Naive B cell (primary cell): Measurements from ENCODE around the gene WFDC9. TPM values are rescaled to one million over a fixed set of nuclear protein-coding genes. Genes with fewer than 3 reads are reported as not detected.
"Not testable (repeated sequence)": the region's sequence is repeated elsewhere in the genome, so short reads cannot be mapped to it uniquely, and the experiment has no call there.

Source experiments
- ATAC-seq, 2 donors: fragments of 150-1000 bp; cut with Tn5 transposase; 2 replicates each; pipeline ENCODE4 v1.10.0; 2021; ENCODE audit warnings: low read depth in 2 of 2, mild to moderate bottlenecking in 2 of 2, moderate library complexity in 2 of 2
- DNase-seq: peaks from one replicate; pipeline ENCODE4 v3.0.0; 2022
- H3K27ac Mint-ChIP-seq, 6 donors: one replicate each; pipeline ENCODE4 v1.8.0; 2020 to 2022; ENCODE audit warnings: mild to moderate bottlenecking in 6 of 6, mixed read lengths in 6 of 6, moderate library complexity in 5 of 6, inconsistent platforms in 2 of 6
- H3K27me3 Mint-ChIP-seq, 3 donors: one replicate each; pipeline ENCODE4 v1.8.0; 2021 to 2022; ENCODE audit warnings: mixed read lengths in 3 of 3, mild to moderate bottlenecking in 1 of 3
- H3K36me3 Mint-ChIP-seq, 2 donors: one replicate each; pipeline ENCODE4 v1.8.0; 2020 to 2022; ENCODE audit warnings: mixed read lengths in 2 of 2, inconsistent platforms in 1 of 2, mild to moderate bottlenecking in 1 of 2
- H3K4me1 Mint-ChIP-seq, 3 donors: one replicate each; pipeline ENCODE4 v1.8.0; 2020 to 2022; ENCODE audit warnings: mixed read lengths in 3 of 3, inconsistent platforms in 1 of 3, mild to moderate bottlenecking in 1 of 3, moderate library complexity in 1 of 3
- H3K4me3 Mint-ChIP-seq, 8 donors: one replicate each; pipeline ENCODE4 v1.8.0; 2020 to 2022; ENCODE audit warnings: mild to moderate bottlenecking in 8 of 8, mixed read lengths in 8 of 8, moderate library complexity in 8 of 8, inconsistent platforms in 2 of 8
- H3K9me3 Mint-ChIP-seq, 7 donors: one replicate each; pipeline ENCODE4 v1.8.0; 2020 to 2022; ENCODE audit warnings: mixed read lengths in 7 of 7, mild to moderate bottlenecking in 5 of 7, inconsistent platforms in 2 of 7, moderate library complexity in 1 of 7
- polyA plus RNA-seq, 6 donors: library from polyadenylated mRNA; unstranded; fragments of 300-500 nt; fragmentation: Illumina TruSeq; gene quantifications; one replicate each; pipeline ENCODE4 v1.2.3, GENCODE V29; 2021; ENCODE audit warnings: low read depth in 6 of 6

Gene WFDC9
- polyA plus RNA-seq, 6 donors from 2014 or later = not detected

- Mint-ChIP-seq H3K27ac (no peak overlapping the region), H3K27me3 (peaks cover 17 to 35% (median 22%) of the 10 kb centered on the region in 3 donors), H3K9me3 (peaks cover 0 to 3% (median 0%) of the 10 kb centered on the region in 7 donors), H3K4me1 (no peaks in the 10 kb centered on the region), H3K4me3 (no peak overlapping the region), H3K36me3 (no peaks in the 10 kb centered on the region)
- DNase-seq (no peak), ATAC-seq (no peak)
These were observed 47.6 kb downstream of the WFDC9 start for GRCh38 chr20:45583502-45583901.

- ATAC-seq = no peak
- no peak for DNase-seq
- Mint-ChIP-seq H3K27me3 (peaks cover 17 to 27% (median 22%) of the 10 kb centered on the region in 3 donors), H3K36me3 (no peaks in the 10 kb centered on the region), H3K27ac (peak overlapping the region in 1 of 6 donors; percentile 24), H3K9me3 (peaks cover 0 to 3% (median 0%) of the 10 kb centered on the region in 7 donors), H3K4me1 (no peaks in the 10 kb centered on the region), H3K4me3 (no peak overlapping the region)
These were observed 49.4 kb downstream of the WFDC9 start for GRCh38 chr20:45581702-45582101.

- peaks cover 0 to 3% (median 0%) of the 10 kb centered on the region in 7 donors for H3K9me3 Mint-ChIP-seq
- no peak for ATAC-seq
- H3K36me3 Mint-ChIP-seq = no peaks in the 10 kb centered on the region
- no peak within 1 kb of the TSS for H3K27ac Mint-ChIP-seq
- no peak for DNase-seq
- H3K4me1 Mint-ChIP-seq = no peaks in the 10 kb centered on the region
- H3K27me3 Mint-ChIP-seq = peaks cover 22 to 39% (median 27%) of the 10 kb centered on the region in 3 donors
- H3K4me3 Mint-ChIP-seq = no peak within 1 kb of the TSS
These were observed 51.9 kb downstream of the WFDC9 start, which contains the start of gene WFDC8 for GRCh38 chr20:45579184-45579583. Gene WFDC8 (minus strand): TSS chr20:45579284. CDS start chr20:45579247, 37 bp downstream.

- no peak for ATAC-seq
- no peak overlapping the region for H3K27ac Mint-ChIP-seq
These were observed 52.9 kb downstream of the WFDC9 start for GRCh38 chr20:45578231-45578630.

GRCh38 chr20:45576995-45577394 is 54.1 kb downstream of the WFDC9 start:
- H3K4me3 Mint-ChIP-seq = no peak overlapping the region
- peaks cover 32 to 50% (median 33%) of the 10 kb centered on the region in 3 donors for H3K27me3 Mint-ChIP-seq
- no peak for ATAC-seq
- no peak overlapping the region for H3K27ac Mint-ChIP-seq
- peaks cover 0 to 3% (median 0%) of the 10 kb centered on the region in 7 donors for H3K9me3 Mint-ChIP-seq
- H3K36me3 Mint-ChIP-seq = no peaks in the 10 kb centered on the region
- no peak for DNase-seq
- H3K4me1 Mint-ChIP-seq = no peaks in the 10 kb centered on the region

More at GRCh38 chr20:45578231-45578630, 52.9 kb downstream of the WFDC9 start:
- H3K27me3 Mint-ChIP-seq = peaks cover 27 to 46% (median 27%) of the 10 kb centered on the region in 3 donors
- no peak overlapping the region for H3K4me3 Mint-ChIP-seq
- no peak for DNase-seq
- peaks cover 0 to 3% (median 0%) of the 10 kb centered on the region in 7 donors for H3K9me3 Mint-ChIP-seq
- H3K4me1 Mint-ChIP-seq = no peaks in the 10 kb centered on the region
- no peaks in the 10 kb centered on the region for H3K36me3 Mint-ChIP-seq

- no peak for ATAC-seq
- Mint-ChIP-seq H3K9me3 (peaks cover 0 to 3% (median 0%) of the 10 kb centered on the region in 7 donors), H3K27ac (no peak overlapping the region), H3K36me3 (no peaks in the 10 kb centered on the region), H3K4me1 (no peaks in the 10 kb centered on the region), H3K4me3 (no peak overlapping the region), H3K27me3 (peaks cover 36 to 54% (median 40%) of the 10 kb centered on the region in 3 donors)
- no peak for DNase-seq
These were observed 55.2 kb downstream of the WFDC9 start for GRCh38 chr20:45575931-45576330.

GRCh38 chr20:45569650-45570049 is 61.4 kb downstream of the WFDC9 start:
- not testable (repeated sequence) for ATAC-seq, DNase-seq, H3K36me3 Mint-ChIP-seq, H3K27ac Mint-ChIP-seq, H3K4me3 Mint-ChIP-seq, H3K4me1 Mint-ChIP-seq, H3K9me3 Mint-ChIP-seq
- peaks cover 10 to 27% (median 25%) of the 10 kb centered on the region in 3 donors for H3K27me3 Mint-ChIP-seq

GRCh38 chr20:45564760-45565276 is 66.3 kb downstream of the WFDC9 start:
- Mint-ChIP-seq H3K4me1 (no peaks in the 10 kb centered on the region), H3K4me3 (no peak overlapping the region), H3K36me3 (peaks cover 0 to 3% of the 10 kb centered on the region in 2 donors), H3K9me3 (peaks cover 0 to 4% (median 1%) of the 10 kb centered on the region in 7 donors), H3K27me3 (peaks cover 25 to 35% (median 31%) of the 10 kb centered on the region in 3 donors), H3K27ac (no peak overlapping the region)
- DNase-seq (no peak), ATAC-seq (no peak)

Other genes starting within 250 kb of the WFDC9 start
- gene DBNDD2, start 223.0 kb downstream of the WFDC9 start, polyA plus RNA-seq = 1 to 10 TPM; 1.1 to 3.3 (median 2.1) TPM
- 100 to 1,000 TPM in 1 of 6 donors, 10 to 100 TPM in 5; 62.0 to 113 (median 77.9) TPM for gene PIGT, start 215.1 kb downstream of the WFDC9 start, polyA plus RNA-seq
- gene WFDC2, start 161.5 kb downstream of the WFDC9 start, polyA plus RNA-seq = not detected
- not detected for gene SPINT3, start 115.7 kb downstream of the WFDC9 start, polyA plus RNA-seq
- not detected for gene WFDC6, start 91.8 kb downstream of the WFDC9 start, polyA plus RNA-seq
- not detected for gene EPPIN, start 83.9 kb downstream of the WFDC9 start, polyA plus RNA-seq
- not detected for gene WFDC8, start 52.0 kb downstream of the WFDC9 start, polyA plus RNA-seq
- gene WFDC10A, start 1.5 kb downstream of the WFDC9 start, polyA plus RNA-seq = not detected
- not detected for gene WFDC11, start 39.0 kb upstream of the WFDC9 start, polyA plus RNA-seq
- gene WFDC13, start 70.8 kb upstream of the WFDC9 start, polyA plus RNA-seq = not detected
- not detected for gene WFDC10B, start 73.7 kb upstream of the WFDC9 start, polyA plus RNA-seq
- gene SPINT4, start 91.1 kb upstream of the WFDC9 start, polyA plus RNA-seq = not detected
- gene WFDC3, start 160.6 kb upstream of the WFDC9 start, polyA plus RNA-seq = not detected
- gene DNTTIP1, start 160.7 kb upstream of the WFDC9 start, polyA plus RNA-seq = 10 to 100 TPM; 27.9 to 44.5 (median 37.7) TPM
- gene UBE2C, start 181.4 kb upstream of the WFDC9 start, polyA plus RNA-seq = under 1 TPM in 1 of 6 donors, not detected in 5; 0.53 TPM
- gene TNNC2, start 196.0 kb upstream of the WFDC9 start, polyA plus RNA-seq = 1 to 10 TPM in 1 of 6 donors, under 1 TPM in 2, not detected in 3; 0.64 to 1.2 (median 0.69) TPM
- 1 to 10 TPM in 3 of 6 donors, under 1 TPM in 2, not detected in 1; 0.45 to 1.9 (median 1.1) TPM for gene SNX21, start 202.5 kb upstream of the WFDC9 start, polyA plus RNA-seq
- 10 to 100 TPM; 35.4 to 46.7 (median 38.7) TPM for gene ACOT8, start 226.1 kb upstream of the WFDC9 start, polyA plus RNA-seq
- gene ZSWIM3, start 226.3 kb upstream of the WFDC9 start, polyA plus RNA-seq = 1 to 10 TPM in 5 of 6 donors, not detected in 1; 1.3 to 2.9 (median 1.8) TPM
- gene ZSWIM1, start 249.9 kb upstream of the WFDC9 start, polyA plus RNA-seq = 10 to 100 TPM in 1 of 6 donors, 1 to 10 TPM in 4, not detected in 1; 3.0 to 11.6 (median 4.7) TPM